ENCODE data around the gene PAGE4. TPM values are rescaled to one million over a fixed set of nuclear protein-coding genes. Genes with fewer than 3 reads are reported as not detected.
A peak's percentile ranks its signal among the peaks of the same experiment; 100 is the strongest.

PAGE4 gene
- not detected for polyA plus RNA-seq (ENCODE audit: low read depth in 6 of 6)

- Mint-ChIP-seq H3K27me3 (peaks cover 5 to 46% (median 16%) of the 10 kb centered on the region in 3 donors), H3K36me3 (no peaks in the 10 kb centered on the region), H3K4me3 (no peak within 1 kb of the TSS), H3K4me1 (no peaks in the 10 kb centered on the region), H3K9me3 (no peaks in the 10 kb centered on the region), H3K27ac (no peak within 1 kb of the TSS)
- DNase-seq: no peak
- no peak for ATAC-seq (ENCODE audit: low read depth in 2 of 2)
These were observed at the start of gene PAGE4 for GRCh38 chrX:49829016-49829415. TSS of gene PAGE4 (plus strand) at chrX:49829303. CDS start at chrX:49830429, 1,126 bp downstream.

GRCh38 chrX:49784747-49785280 lies 44.3 kb upstream of the PAGE4 start:
- Mint-ChIP-seq H3K27ac (no peak overlapping the region), H3K4me3 (no peak overlapping the region), H3K4me1 (no peaks in the 10 kb centered on the region), H3K36me3 (no peaks in the 10 kb centered on the region), H3K9me3 (peaks cover 0 to 4% (median 0%) of the 10 kb centered on the region in 7 donors), H3K27me3 (no peaks in the 10 kb centered on the region)
- no peak for ATAC-seq (ENCODE audit: low read depth in 2 of 2)
- no peak for DNase-seq

GRCh38 chrX:49792376-49792775 lies 36.7 kb upstream of the PAGE4 start:
- no peak for DNase-seq
- ATAC-seq (ENCODE audit: low read depth in 2 of 2): no peak
- Mint-ChIP-seq H3K4me1 (no peaks in the 10 kb centered on the region), H3K4me3 (no peak overlapping the region), H3K27ac (no peak overlapping the region), H3K9me3 (no peaks in the 10 kb centered on the region), H3K36me3 (no peaks in the 10 kb centered on the region), H3K27me3 (peaks cover 0 to 2% (median 2%) of the 10 kb centered on the region in 3 donors)

GRCh38 chrX:49793686-49794085 lies 35.4 kb upstream of the PAGE4 start:
- Mint-ChIP-seq H3K27me3 (peaks cover 8 to 14% (median 10%) of the 10 kb centered on the region in 3 donors), H3K36me3 (no peaks in the 10 kb centered on the region), H3K9me3 (no peaks in the 10 kb centered on the region), H3K4me1 (no peaks in the 10 kb centered on the region), H3K4me3 (no peak overlapping the region), H3K27ac (no peak overlapping the region)
- no peak for DNase-seq
- ATAC-seq (ENCODE audit: low read depth in 2 of 2): no peak

- Mint-ChIP-seq H3K4me1 (no peaks in the 10 kb centered on the region), H3K9me3 (peaks cover 0 to 13% (median 4%) of the 10 kb centered on the region in 7 donors), H3K27ac (peak overlapping the region in 1 of 6 donors; percentile 11), H3K36me3 (no peaks in the 10 kb centered on the region), H3K27me3 (peaks cover 8 to 14% (median 13%) of the 10 kb centered on the region in 3 donors), H3K4me3 (no peak overlapping the region)
- no peak for ATAC-seq (ENCODE audit: low read depth in 2 of 2)
- DNase-seq: no peak
These were observed 29.3 kb upstream of the PAGE4 start for GRCh38 chrX:49799828-49800227.

GRCh38 chrX:49809891-49810632 lies 19.0 kb upstream of the PAGE4 start:
- no peak for DNase-seq
- Mint-ChIP-seq H3K4me3 (no peak overlapping the region), H3K27ac (no peak overlapping the region), H3K9me3 (peaks cover 0 to 29% (median 15%) of the 10 kb centered on the region in 7 donors), H3K27me3 (peaks cover 0 to 9% (median 5%) of the 10 kb centered on the region in 3 donors), H3K4me1 (no peaks in the 10 kb centered on the region), H3K36me3 (no peaks in the 10 kb centered on the region)
- ATAC-seq (ENCODE audit: low read depth in 2 of 2): no peak

GRCh38 chrX:49812177-49812576 lies 16.9 kb upstream of the PAGE4 start:
- DNase-seq: no peak
- H3K27me3 Mint-ChIP-seq: peaks cover 0 to 9% (median 5%) of the 10 kb centered on the region in 3 donors
- ATAC-seq (ENCODE audit: low read depth in 2 of 2): no peak
- peaks cover 0 to 16% (median 10%) of the 10 kb centered on the region in 7 donors for H3K9me3 Mint-ChIP-seq
- H3K27ac Mint-ChIP-seq: no peak overlapping the region
- no peaks in the 10 kb centered on the region for H3K36me3 Mint-ChIP-seq
- H3K4me3 Mint-ChIP-seq: no peak overlapping the region
- no peaks in the 10 kb centered on the region for H3K4me1 Mint-ChIP-seq

GRCh38 chrX:49816435-49816834 lies 12.7 kb upstream of the PAGE4 start:
- no peaks in the 10 kb centered on the region for H3K36me3 Mint-ChIP-seq
- DNase-seq: no peak
- no peak overlapping the region for H3K27ac Mint-ChIP-seq
- no peak overlapping the region for H3K4me3 Mint-ChIP-seq
- H3K4me1 Mint-ChIP-seq: no peaks in the 10 kb centered on the region
- peaks cover 0 to 8% (median 4%) of the 10 kb centered on the region in 7 donors for H3K9me3 Mint-ChIP-seq
- no peak for ATAC-seq (ENCODE audit: low read depth in 2 of 2)
- H3K27me3 Mint-ChIP-seq: peaks cover 0 to 5% (median 0%) of the 10 kb centered on the region in 3 donors

- H3K36me3 Mint-ChIP-seq: no peaks in the 10 kb centered on the region
- peaks cover 0 to 1% (median 0%) of the 10 kb centered on the region in 7 donors for H3K9me3 Mint-ChIP-seq
- no peak for DNase-seq
- H3K27ac Mint-ChIP-seq: no peak overlapping the region
- no peaks in the 10 kb centered on the region for H3K27me3 Mint-ChIP-seq
- H3K4me1 Mint-ChIP-seq: peaks cover 0 to 3% (median 0%) of the 10 kb centered on the region in 3 donors
- no peak overlapping the region for H3K4me3 Mint-ChIP-seq
- peak in 1 of 2 donors; percentile 33 for ATAC-seq (ENCODE audit: low read depth in 2 of 2)
These were observed 9.3 kb downstream of the PAGE4 start for GRCh38 chrX:49838374-49838773.

- Mint-ChIP-seq H3K4me3 (no peak overlapping the region), H3K27me3 (peaks cover 0 to 13% (median 4%) of the 10 kb centered on the region in 3 donors), H3K36me3 (no peaks in the 10 kb centered on the region), H3K9me3 (no peaks in the 10 kb centered on the region), H3K27ac (peak overlapping the region in 1 of 6 donors; percentile 75), H3K4me1 (peaks cover 0 to 3% (median 0%) of the 10 kb centered on the region in 3 donors)
- peak; percentile 48 to 58 for ATAC-seq (ENCODE audit: low read depth in 2 of 2)
- DNase-seq: no peak
These were observed 11.6 kb downstream of the PAGE4 start for GRCh38 chrX:49840679-49841078.

- Mint-ChIP-seq H3K27me3 (peaks cover 4 to 29% (median 10%) of the 10 kb centered on the region in 3 donors), H3K9me3 (peaks cover 0 to 4% (median 0%) of the 10 kb centered on the region in 7 donors), H3K36me3 (no peaks in the 10 kb centered on the region), H3K27ac (no peak overlapping the region), H3K4me1 (peaks cover 0 to 3% (median 0%) of the 10 kb centered on the region in 3 donors), H3K4me3 (no peak overlapping the region)
- DNase-seq (no peak), ATAC-seq (ENCODE audit: low read depth in 2 of 2) (no peak)
These were observed 13.5 kb downstream of the PAGE4 start for GRCh38 chrX:49842621-49843020.

GRCh38 chrX:49844611-49845010 lies 15.5 kb downstream of the PAGE4 start:
- Mint-ChIP-seq H3K4me1 (peaks cover 0 to 3% (median 0%) of the 10 kb centered on the region in 3 donors), H3K4me3 (no peak overlapping the region), H3K27ac (no peak overlapping the region), H3K9me3 (peaks cover 0 to 4% (median 0%) of the 10 kb centered on the region in 7 donors), H3K27me3 (peaks cover 4 to 29% (median 10%) of the 10 kb centered on the region in 3 donors), H3K36me3 (no peaks in the 10 kb centered on the region)
- no peak for DNase-seq
- ATAC-seq (ENCODE audit: low read depth in 2 of 2): no peak

- peaks cover 4 to 29% (median 10%) of the 10 kb centered on the region in 3 donors for H3K27me3 Mint-ChIP-seq
These were observed 16.7 kb downstream of the PAGE4 start for GRCh38 chrX:49845701-49846403.

More at GRCh38 chrX:49845701-49846403, 16.7 kb downstream of the PAGE4 start:
- ATAC-seq (ENCODE audit: low read depth in 2 of 2) (no peak), DNase-seq (no peak)
- peaks cover 0 to 4% (median 0%) of the 10 kb centered on the region in 7 donors for H3K9me3 Mint-ChIP-seq
- peaks cover 0 to under 1% (median 0%) of the 10 kb centered on the region in 3 donors for H3K4me1 Mint-ChIP-seq
- no peak overlapping the region for H3K27ac Mint-ChIP-seq
- H3K4me3 Mint-ChIP-seq: no peak overlapping the region
- no peaks in the 10 kb centered on the region for H3K36me3 Mint-ChIP-seq

All from naive B cell (primary cell).